ENCODE data around the gene SP110. TPM values are rescaled to one million over a fixed set of nuclear protein-coding genes. Genes with fewer than 3 reads are reported as not detected.

The SP110 gene
- total RNA-seq, 1 experiment from 2014 or later = 11.9 TPM

DNA sequence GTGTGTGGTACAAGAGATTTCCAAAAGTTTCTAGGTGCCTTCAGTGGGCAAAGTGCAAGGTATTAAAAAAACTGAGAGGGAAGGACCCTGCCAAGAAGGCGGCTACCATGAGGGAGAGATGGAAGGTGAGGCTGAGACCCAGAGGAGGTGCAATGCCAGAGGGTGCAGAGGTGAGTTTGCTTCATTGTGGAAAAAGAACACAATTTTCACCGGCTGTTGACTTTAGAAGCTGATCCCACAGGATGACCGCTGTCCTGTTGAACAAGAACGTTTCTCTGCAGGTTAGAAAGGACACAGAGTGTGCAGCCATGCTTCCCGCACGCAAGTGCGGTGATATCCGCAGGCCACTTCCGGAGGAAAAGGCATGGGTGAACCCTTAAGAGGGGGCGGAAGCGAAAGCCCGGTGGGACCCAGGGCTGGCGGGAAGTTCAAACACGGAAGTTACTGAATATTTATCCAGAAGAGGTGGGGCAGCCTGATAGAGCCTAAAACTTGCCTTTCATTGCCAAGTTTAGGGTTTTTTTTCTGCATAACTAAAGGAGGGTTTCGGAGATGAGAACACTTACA lies 16.6 kb downstream of the SP110 start:
- intact Hi-C loops (cut with micrococcal nuclease) = no loop called here
- ChIA-PET CTCF (no interaction called here), POLR2A (no interaction called here)
- Mint-ChIP-seq H3K9me3 (ENCODE audit: unreplicated experiment) (peaks cover 10% of the 10 kb centered on the region), H3K36me3 (ENCODE audit: insufficient read depth, unreplicated experiment) (peaks cover 35% of the 10 kb centered on the region), H3K27me3 (ENCODE audit: insufficient read depth, unreplicated experiment) (no peaks in the 10 kb centered on the region), H3K4me3 (ENCODE audit: unreplicated experiment) (no peak overlapping the region), H3K27ac (ENCODE audit: low read depth, unreplicated experiment) (no peak overlapping the region), H3K4me1 (ENCODE audit: insufficient read depth, unreplicated experiment) (no peaks in the 10 kb centered on the region)
- no peak for DNase-seq (ENCODE audit: unreplicated experiment)
- BruUV-seq (replicated peaks) = no TSS peak
- no peak for TF ChIP-seq CTCF (IDR thresholded peaks at IDR 0.05; ENCODE audit: unreplicated experiment)

DNA sequence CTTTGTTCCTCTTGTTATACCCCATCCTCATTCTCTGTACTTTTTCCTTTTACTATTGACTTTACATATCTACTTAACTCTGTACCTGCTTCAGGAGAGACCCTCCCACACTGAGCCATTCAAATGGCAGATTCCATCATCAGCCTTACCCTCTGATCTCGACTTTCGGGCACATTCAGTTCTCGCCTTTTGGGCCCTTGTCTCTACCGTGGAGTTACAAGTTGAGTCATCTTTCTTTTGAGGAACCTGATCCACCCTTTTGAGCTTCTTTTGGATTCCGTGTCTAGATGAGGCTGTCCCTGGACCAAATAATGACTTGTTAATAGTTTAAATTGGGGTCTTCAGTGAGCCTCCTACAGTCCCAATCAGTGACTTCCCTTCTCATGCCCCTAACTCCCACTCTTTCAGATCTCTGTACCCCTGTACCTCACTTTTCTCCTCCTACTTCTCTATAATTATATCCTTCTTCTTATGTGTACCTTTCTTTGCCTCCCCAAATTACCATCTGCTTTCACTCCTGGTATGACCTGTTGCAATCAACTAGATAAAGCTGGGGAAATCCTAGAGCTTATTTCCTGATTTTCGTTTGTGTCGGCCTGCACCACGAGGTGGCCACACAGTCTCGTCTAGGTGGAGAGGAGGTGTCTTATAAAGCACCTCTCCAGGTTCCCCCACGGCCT lies 17.2 kb downstream of the SP110 start:
- POLR2A ChIA-PET = no interaction called here
- intact Hi-C loops (cut with micrococcal nuclease) = no loop called here
- Mint-ChIP-seq H3K36me3 (ENCODE audit: insufficient read depth, unreplicated experiment) (peaks cover 35% of the 10 kb centered on the region), H3K9me3 (ENCODE audit: unreplicated experiment) (peaks cover 10% of the 10 kb centered on the region), H3K27me3 (ENCODE audit: insufficient read depth, unreplicated experiment) (no peaks in the 10 kb centered on the region), H3K27ac (ENCODE audit: low read depth, unreplicated experiment) (no peak overlapping the region), H3K4me1 (ENCODE audit: insufficient read depth, unreplicated experiment) (no peaks in the 10 kb centered on the region), H3K4me3 (ENCODE audit: unreplicated experiment) (no peak overlapping the region)
- CTCF ChIA-PET = no interaction called here
- BruUV-seq (replicated peaks) = no TSS peak
- no peak for TF ChIP-seq CTCF (IDR thresholded peaks at IDR 0.05; ENCODE audit: unreplicated experiment)
- no peak for DNase-seq (ENCODE audit: unreplicated experiment)

DNA sequence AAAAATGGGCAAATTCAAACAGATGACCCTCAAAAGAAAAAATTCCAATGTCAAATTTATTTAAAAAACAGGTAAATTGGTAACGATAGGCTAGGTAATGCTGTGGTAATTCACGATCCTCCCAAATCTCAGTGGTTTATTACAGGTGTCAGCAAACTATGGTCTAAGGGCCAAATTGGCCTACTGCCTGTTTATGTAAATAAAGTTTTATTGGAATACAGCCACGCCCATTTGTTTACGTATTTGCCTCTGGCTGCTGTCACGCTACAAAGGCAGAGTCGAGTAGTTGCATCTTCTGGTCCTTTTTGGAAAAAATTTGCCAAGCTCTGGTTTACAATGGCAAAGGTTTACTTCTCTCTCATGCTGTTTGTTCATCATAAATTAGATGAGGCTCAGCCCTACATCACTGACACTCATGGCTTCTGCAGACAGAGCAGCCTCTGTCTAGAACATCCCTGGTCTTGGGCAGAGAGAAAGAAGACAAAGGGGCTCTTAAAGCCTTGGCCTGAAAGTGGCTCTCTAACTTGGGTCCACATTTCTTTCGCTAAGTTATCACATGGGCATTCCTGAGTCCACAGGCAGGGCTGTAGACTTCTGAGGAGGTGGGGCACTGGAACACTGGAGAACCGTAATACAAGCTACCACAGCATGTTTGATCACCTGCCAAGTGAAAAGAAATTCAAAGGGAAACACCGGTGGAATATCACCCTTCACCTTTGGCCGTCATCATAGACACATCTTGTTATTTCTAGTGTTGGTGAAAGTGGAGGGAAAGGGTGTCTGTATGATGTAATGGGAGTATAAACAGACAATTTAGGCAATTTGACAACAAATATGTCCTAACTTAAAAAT lies 34.8 kb downstream of the SP110 start:
- no peak for DNase-seq (ENCODE audit: unreplicated experiment)
- BruUV-seq (replicated peaks) = no TSS peak
- H3K36me3 Mint-ChIP-seq (ENCODE audit: insufficient read depth, unreplicated experiment) = peaks cover 6% of the 10 kb centered on the region
- no peak for TF ChIP-seq CTCF (IDR thresholded peaks at IDR 0.05; ENCODE audit: unreplicated experiment)
- ChIA-PET POLR2A (no interaction called here), CTCF (interaction anchor here (0.9 kb wide), 1 partner anchor 22 kb away, joined by 3 read pairs; no protein-coding TSS in a partner anchor)
- no peak overlapping the region for H3K4me3 Mint-ChIP-seq (ENCODE audit: unreplicated experiment)
- intact Hi-C loops (cut with micrococcal nuclease) = no loop called here
- H3K9me3 Mint-ChIP-seq (ENCODE audit: unreplicated experiment) = peaks cover 9% of the 10 kb centered on the region
- H3K27me3 Mint-ChIP-seq (ENCODE audit: insufficient read depth, unreplicated experiment) = no peaks in the 10 kb centered on the region
- no peak overlapping the region for H3K27ac Mint-ChIP-seq (ENCODE audit: low read depth, unreplicated experiment)
- H3K4me1 Mint-ChIP-seq (ENCODE audit: insufficient read depth, unreplicated experiment) = no peaks in the 10 kb centered on the region

DNA sequence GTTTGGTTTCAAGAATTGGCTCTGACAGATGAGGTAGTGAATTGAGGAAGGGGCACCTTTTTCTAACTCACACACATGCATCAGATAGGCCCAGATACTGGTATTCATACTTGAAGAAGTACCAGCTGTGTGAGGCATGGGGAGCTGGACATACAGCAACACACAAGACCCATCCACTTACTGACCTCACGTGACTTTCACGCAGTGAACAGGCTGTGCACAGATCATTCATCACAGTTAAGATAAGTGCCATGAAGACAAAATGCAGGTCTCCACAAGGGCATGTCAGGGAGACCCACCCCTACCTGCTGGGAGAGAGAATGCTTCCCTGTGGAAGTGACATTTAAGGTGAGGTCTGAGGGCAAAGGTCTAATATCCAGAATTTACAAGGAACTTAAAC lies 38.6 kb downstream of the SP110 start:
- Mint-ChIP-seq H3K27ac (ENCODE audit: low read depth, unreplicated experiment) (no peak overlapping the region), H3K27me3 (ENCODE audit: insufficient read depth, unreplicated experiment) (no peaks in the 10 kb centered on the region), H3K9me3 (ENCODE audit: unreplicated experiment) (no peaks in the 10 kb centered on the region), H3K4me1 (ENCODE audit: insufficient read depth, unreplicated experiment) (no peaks in the 10 kb centered on the region), H3K4me3 (ENCODE audit: unreplicated experiment) (no peak overlapping the region), H3K36me3 (ENCODE audit: insufficient read depth, unreplicated experiment) (peaks cover 6% of the 10 kb centered on the region)
- no TSS peak for BruUV-seq (replicated peaks)
- CTCF ChIA-PET = no interaction called here
- intact Hi-C loops (cut with micrococcal nuclease) = no loop called here
- no peak for DNase-seq (ENCODE audit: unreplicated experiment)
- POLR2A ChIA-PET = interaction anchor here (0.6 to 0.7 kb wide), 2 partner anchors 118 to 503 kb away, joined by 3 read pairs; no protein-coding TSS in a partner anchor
- TF ChIP-seq CTCF (IDR thresholded peaks at IDR 0.05; ENCODE audit: unreplicated experiment) = no peak

All from MCF 10A (cell line).